H1 (cell line): ENCODE measurements around the gene ZNF598. TPM values are rescaled to one million over a fixed set of nuclear protein-coding genes. Genes with fewer than 3 reads are reported as not detected.

Experiments used
- CTCF ChIA-PET: fragments of 300-600 bp; sonication (Branson Sonifier 250); formaldehyde crosslinking; loops from one replicate; lab custom pipeline; 2021; ENCODE audit not compliant: partially characterized antibody; lab: Charles Lee
- POLR2A ChIA-PET: fragments of 300-600 bp; sonication (Branson Sonifier 250); formaldehyde crosslinking; loops from one replicate; lab custom pipeline; 2021; ENCODE audit warnings: inconsistent platforms; ENCODE audit not compliant: partially characterized antibody; lab: Charles Lee
- DNase-seq, 2 experiments: peaks; one replicate each; pipeline versions ENCODE4 v3.0.0 to v3.0.0-alpha.2; 2010 to 2022; ENCODE audit warnings: low spot score in 2 of 2, low read depth in 1 of 2, mixed read lengths in 1 of 2
- FAIRE-seq: peaks from 2 replicates; lab custom pipeline; 2011; peaks lifted over from hg19 to GRCh38; lab: Jason Lieb, UNC
- H2AFZ ChIP-seq: 2 replicates; pipeline ENCODE4 v1.8.1; 2012; ENCODE audit warnings: low read length, inconsistent platforms
- H2AK5ac ChIP-seq: 2 replicates; pipeline ENCODE4 v1.6.1; 2013; ENCODE audit warnings: low read depth, low read length
- H2BK120ac ChIP-seq: replicated peaks from 2 replicates; pipeline ENCODE3; 2013; ENCODE audit warnings: low read depth, low read length, inconsistent platforms
- H2BK12ac ChIP-seq: 2 replicates; pipeline ENCODE4 v1.6.1; 2013; ENCODE audit warnings: low read depth, low read length
- H2BK15ac ChIP-seq: 2 replicates; pipeline ENCODE4 v1.6.1; 2013; ENCODE audit warnings: low read length
- H2BK20ac ChIP-seq: 2 replicates; pipeline ENCODE4 v1.6.1; 2013; ENCODE audit warnings: low read length
- H2BK5ac ChIP-seq: 2 replicates; pipeline ENCODE4 v1.6.1; 2013; ENCODE audit warnings: low read depth, low read length
- H3K14ac ChIP-seq: 2 replicates; pipeline ENCODE4 v1.6.1; 2013; ENCODE audit warnings: inconsistent platforms; ENCODE audit not compliant: insufficient read length
- H3K18ac ChIP-seq: 2 replicates; pipeline ENCODE4 v1.6.1; 2013; ENCODE audit warnings: low read length; ENCODE audit errors: extremely low read depth
- H3K23ac ChIP-seq: 2 replicates; pipeline ENCODE4 v1.6.1; 2013; ENCODE audit warnings: inconsistent platforms; ENCODE audit not compliant: insufficient read length
- H3K23me2 ChIP-seq: 2 replicates; pipeline ENCODE4 v1.6.1; 2013; ENCODE audit warnings: low read depth, low read length
- H3K27ac ChIP-seq: 2 replicates; pipeline ENCODE4 v1.6.1; 2011; ENCODE audit warnings: low read depth, low read length, inconsistent platforms
- H3K27me3 ChIP-seq, 4 experiments: replicated peaks in 1 of 4; 1 replicate in 1 of 4; 2 replicates in 3 of 4; pipeline versions ENCODE4 v1.6.1 to v1.8.1; 2011 to 2013; ENCODE audit warnings: low read length in 3 of 4, mild to moderate bottlenecking in 3 of 4, inconsistent platforms in 2 of 4, mixed read lengths in 2 of 4, moderate library complexity in 1 of 4; ENCODE audit not compliant: control insufficient read depth in 3 of 4, insufficient read depth in 3 of 4; ENCODE audit errors: extremely low read depth in 1 of 4
- H3K36me3 ChIP-seq, 4 experiments: 2 replicates each; pipeline versions ENCODE4 v1.6.1 to v1.8.1; 2011 to 2013; ENCODE audit warnings: mild to moderate bottlenecking in 4 of 4, low read length in 3 of 4, moderate library complexity in 2 of 4, control low read depth in 1 of 4, inconsistent platforms in 1 of 4; ENCODE audit not compliant: insufficient read depth in 4 of 4, control insufficient read depth in 2 of 4
- H3K4ac ChIP-seq: replicated peaks from 2 replicates; pipeline ENCODE3; 2013; ENCODE audit warnings: low read length, low read depth, mixed read lengths, inconsistent platforms; ENCODE audit not compliant: insufficient read length
- H3K4me1 ChIP-seq, 4 experiments: replicated peaks in 1 of 4; 1 replicate in 1 of 4; 2 replicates in 3 of 4; pipeline versions ENCODE4 v1.6.1 to v1.8.1; 2011 to 2013; ENCODE audit warnings: low read length in 3 of 4, inconsistent platforms in 2 of 4, mixed read lengths in 1 of 4; ENCODE audit not compliant: insufficient read depth in 4 of 4, control insufficient read depth in 3 of 4
- H3K4me2 ChIP-seq, 2 experiments: 2 replicates each; pipeline versions ENCODE4 v1.6.1 to v1.8.1; 2011 to 2013; ENCODE audit warnings: low read depth in 2 of 2, low read length in 2 of 2, control low read depth in 1 of 2, inconsistent platforms in 1 of 2, mild to moderate bottlenecking in 1 of 2; ENCODE audit not compliant: insufficient read depth in 1 of 2
- H3K4me3 ChIP-seq, 4 experiments: fragments of 200-600, 300-600 bp in 1 of 4; sonication (generic), shearing (Covaris generic), sonication (Bioruptor Twin) in 1 of 4; 2 replicates each; pipeline versions ENCODE4 v1.5.1 to v1.8.1; 2011 to 2016; ENCODE audit warnings: low read length in 4 of 4, low read depth in 3 of 4, control low read depth in 2 of 4, inconsistent platforms in 2 of 4, mild to moderate bottlenecking in 2 of 4, mixed read lengths in 1 of 4, moderate library complexity in 1 of 4; ENCODE audit not compliant: insufficient read depth in 2 of 4; ENCODE audit errors: extremely low read depth in 1 of 4
- H3K56ac ChIP-seq: replicated peaks from 2 replicates; pipeline ENCODE3; 2013; ENCODE audit warnings: low read depth, mild to moderate bottlenecking, mixed read lengths, low read length, inconsistent platforms; ENCODE audit not compliant: insufficient read length
- H3K79me1 ChIP-seq: 2 replicates; pipeline ENCODE4 v1.6.1; 2013; ENCODE audit warnings: low read depth, low read length, control low read depth
- H3K79me2 ChIP-seq, 2 experiments: 2 replicates each; pipeline versions ENCODE4 v1.6.1 to v1.8.1; 2012 to 2013; ENCODE audit warnings: low read length in 2 of 2, mild to moderate bottlenecking in 2 of 2, inconsistent platforms in 1 of 2; ENCODE audit not compliant: insufficient read depth in 2 of 2, control insufficient read depth in 1 of 2
- H3K9ac ChIP-seq, 4 experiments: replicated peaks in 1 of 4; 1 replicate in 1 of 4; 2 replicates in 3 of 4; pipeline versions ENCODE4 v1.6.1 to v1.8.1; 2011 to 2013; ENCODE audit warnings: low read depth in 3 of 4, low read length in 3 of 4, control low read depth in 2 of 4, mild to moderate bottlenecking in 2 of 4, moderate library complexity in 2 of 4, inconsistent platforms in 1 of 4; ENCODE audit errors: extremely low read depth in 1 of 4
- H3K9me3 ChIP-seq, 2 experiments: 2 replicates each; pipeline versions ENCODE4 v1.6.1 to v1.8.1; 2012 to 2013; ENCODE audit warnings: mild to moderate bottlenecking in 2 of 2, moderate library complexity in 2 of 2, control low read depth in 1 of 2, inconsistent platforms in 1 of 2, low read depth in 1 of 2, low read length in 1 of 2, mixed read lengths in 1 of 2; ENCODE audit not compliant: insufficient read depth in 2 of 2
- H4K20me1 ChIP-seq, 2 experiments: replicated peaks in 1 of 2; 2 replicates each; pipeline versions ENCODE3 to v1.8.1; 2011 to 2013; ENCODE audit warnings: inconsistent platforms in 2 of 2, low read length in 2 of 2, mild to moderate bottlenecking in 1 of 2; ENCODE audit not compliant: insufficient read depth in 2 of 2, control insufficient read depth in 1 of 2
- H4K5ac ChIP-seq: 2 replicates; pipeline ENCODE4 v1.6.1; 2013; ENCODE audit warnings: low read length, low read depth, mixed read lengths, inconsistent platforms; ENCODE audit not compliant: insufficient read length
- H4K8ac ChIP-seq: 2 replicates; pipeline ENCODE4 v1.8.0; 2013; ENCODE audit warnings: mild to moderate bottlenecking, moderate library complexity, low read length, inconsistent platforms; ENCODE audit not compliant: insufficient read depth; ENCODE audit errors: extremely low read depth
- H4K91ac ChIP-seq: replicated peaks from 2 replicates; pipeline ENCODE3; 2013; ENCODE audit warnings: low read length, mixed read lengths, inconsistent platforms; ENCODE audit not compliant: insufficient read length
- KDM4A ChIP-seq: IDR thresholded peaks from one replicate; pipeline ENCODE4 v1.7.1; 2012; ENCODE audit warnings: low read depth, mild to moderate bottlenecking, moderate library complexity, low read length, inconsistent platforms; ENCODE audit not compliant: severe bottlenecking
- POLR2A ChIP-seq, 2 experiments: IDR thresholded peaks; 1 replicate in 1 of 2; 2 replicates in 1 of 2; pipeline ENCODE4 v1.6.1; 2011; ENCODE audit warnings: low read depth in 2 of 2, low read length in 2 of 2, mild to moderate bottlenecking in 2 of 2; ENCODE audit errors: control extremely low read depth in 1 of 2
- POLR2AphosphoS5 ChIP-seq: IDR thresholded peaks from 2 replicates; pipeline ENCODE4 v1.6.1; 2011; ENCODE audit warnings: low read depth, low read length
- RFX5 ChIP-seq: IDR thresholded peaks from 2 replicates; pipeline ENCODE4 v1.6.1; 2011; ENCODE audit warnings: low read depth, low read length, improper control_type of control experiment, borderline replicate concordance
- SIN3A ChIP-seq, 2 experiments: IDR thresholded peaks in 1 of 2; conservative IDR thresholded peaks in 1 of 2; 2 replicates each; pipeline ENCODE4 v1.6.1; 2011 to 2012; ENCODE audit warnings: low read length in 2 of 2, improper control_type of control experiment in 1 of 2, low read depth in 1 of 2, mild to moderate bottlenecking in 1 of 2
- SIRT6 ChIP-seq: IDR thresholded peaks from one replicate; pipeline ENCODE4 v1.7.1; 2012; ENCODE audit warnings: low read length, inconsistent platforms
- SIX5 ChIP-seq: IDR thresholded peaks from 2 replicates; pipeline ENCODE4 v1.6.1; 2011; ENCODE audit warnings: mild to moderate bottlenecking, low read depth, low read length
- SP1 ChIP-seq: IDR thresholded peaks from 2 replicates; pipeline ENCODE4 v1.6.1; 2011; ENCODE audit warnings: low read depth, low read length
- SP4 ChIP-seq: IDR thresholded peaks from 2 replicates; pipeline ENCODE4 v1.6.1; 2012; ENCODE audit warnings: low read length, inconsistent platforms
- TAF7 ChIP-seq: optimal IDR thresholded peaks from 2 replicates; pipeline ENCODE3; 2011; ENCODE audit warnings: low read depth, mild to moderate bottlenecking, inconsistent platforms, low read length, moderate library complexity, borderline replicate concordance
- WGBS, 2 experiments: shearing (Covaris generic) in 1 of 2; methylation state at CpG; one replicate each; pipeline versions ENCODE4 v1.1.6 to v1.1.7; 2013 to 2015; ENCODE audit warnings: low lambda C conversion rate in 2 of 2, mixed read lengths in 2 of 2, inconsistent platforms in 1 of 2, low coverage in 1 of 2, missing lambda C conversion rate in 1 of 2; ENCODE audit not compliant: insufficient replicate concordance in 2 of 2, insufficient coverage in 1 of 2, insufficient read length in 1 of 2; ENCODE audit errors: extremely low coverage in 1 of 2, missing lambda C conversion rate in 1 of 2; 5-methylcytosine and 5-hydroxymethylcytosine counted together
- polyA plus RNA-seq, 7 experiments: library from polyadenylated mRNA; depleted of rRNA in 3 of 7; stranded (reverse) in 5 of 7; unstranded in 2 of 7; fragments of >200 nt in 5 of 7; fragments of 200-250 nt in 2 of 7; gene quantifications; 1 replicate in 5 of 7; 2 replicates in 1 of 7; 4 replicates in 1 of 7; pipeline versions ENCODE4 v1.2.1 to v1.2.3, GENCODE V29; 2011 to 2013; ENCODE audit warnings: missing spikeins in 2 of 7, mixed read lengths in 2 of 7
- total RNA-seq: library from RNA; stranded (reverse); fragmentation: NEBNext Ultra II Directional; extraction: Animal tissue kit (Norgen Biotek cat#: 25700); gene quantifications from 2 replicates; pipeline ENCODE4 v1.2.1, GENCODE V29; 2021

The ZNF598 gene
- total and polyA plus RNA-seq, 2 of the 8 experiments (the other 6 are each of a cell fraction or from before 2014, with no cell fraction given), result 29.3 to 47.6 TPM

DNA sequence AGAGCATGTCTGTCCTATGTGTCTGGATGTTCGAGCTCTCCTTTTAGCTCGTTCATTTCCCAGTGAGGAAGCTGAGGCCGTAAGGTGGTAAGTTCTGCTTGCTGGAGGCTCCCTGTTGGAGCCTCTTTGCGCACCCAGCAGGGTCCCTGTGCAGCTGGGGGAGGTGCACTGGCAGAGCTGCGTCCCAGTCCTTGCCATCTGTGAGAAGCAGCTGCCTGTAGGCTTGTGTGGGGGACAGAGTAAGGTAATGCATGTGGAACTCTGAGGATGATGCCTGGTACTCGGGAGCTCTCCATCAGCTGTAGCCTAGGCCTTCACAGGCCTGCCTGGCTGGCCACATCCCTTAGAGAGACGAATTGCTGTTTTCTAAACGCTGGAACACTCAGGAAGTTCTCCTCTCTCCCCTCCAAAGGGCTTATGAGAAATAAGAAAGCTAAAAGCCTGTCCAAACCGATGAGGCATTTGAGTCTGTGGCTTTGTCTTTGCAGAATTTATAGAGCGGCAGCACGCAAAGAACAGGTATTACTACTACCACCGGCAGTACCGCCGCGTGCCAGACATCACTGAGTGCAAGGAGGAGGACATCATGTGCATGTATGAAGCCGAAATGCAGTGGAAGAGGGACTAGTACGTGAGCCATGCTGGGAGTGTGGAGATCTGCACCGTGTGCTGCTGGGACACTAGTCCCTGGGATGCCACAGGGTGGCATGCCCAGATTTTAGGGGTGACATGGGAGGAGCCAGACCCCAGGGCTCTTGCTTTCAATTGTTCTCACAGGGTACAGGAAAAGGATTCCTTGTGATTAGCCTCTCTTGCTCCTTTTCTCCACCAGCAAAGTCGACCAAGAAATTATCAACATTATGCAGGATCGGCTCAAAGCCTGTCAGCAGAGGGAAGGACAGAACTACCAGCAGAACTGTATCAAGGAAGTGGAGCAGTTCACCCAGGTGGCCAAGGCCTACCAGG, 48.7 kb downstream of the ZNF598 start:
- Histone ChIP-seq H3K9me3 (no peaks in the 10 kb centered on the region), H4K8ac (no peak overlapping the region), H3K27ac (0 out of 2 replicates have a peak overlapping the region, but pooled peaks have one; percentile 37), H3K4ac (no peak overlapping the region), H3K79me1 (peaks cover 10% of the 10 kb centered on the region), H4K20me1 (peaks cover 12 to 17% of the 10 kb centered on the region in 2 experiments), H3K9ac (peak overlapping the region in 3 of 4 experiments; percentile 6 to 49 (median 42); a peak in 5 of 7 replicates), H3K14ac (no peak overlapping the region), H3K4me2 (peak overlapping the region; percentile 62 to 99), H2AK5ac (peak overlapping the region; percentile 10; the same call in 1 of the 2 replicates), H2BK12ac (0 out of 2 replicates have a peak overlapping the region, but pooled peaks have one; percentile 63), H4K5ac (no peak overlapping the region), H3K4me1 (peaks cover 0 to 21% (median 5%) of the 10 kb centered on the region in 4 experiments; a peak in 5 of 7 replicates), H2BK120ac (no peak overlapping the region), H2BK5ac (peak overlapping the region; percentile 13), H3K23me2 (peaks cover 19% of the 10 kb centered on the region), H3K27me3 (peaks cover 0 to 2% (median 0%) of the 10 kb centered on the region in 4 experiments; a peak in 3 of 7 replicates), H2BK15ac (no peak overlapping the region), H3K4me3 (peak overlapping the region; percentile 78 to 93 (median 86)), H2AFZ (no peak overlapping the region), H3K18ac (peak overlapping the region; percentile 56; the same call in 1 of the 2 replicates), H3K23ac (no peak overlapping the region), H4K91ac (no peak overlapping the region), H3K79me2 (peaks cover 10 to 37% of the 10 kb centered on the region in 2 experiments), H3K56ac (no peak overlapping the region), H2BK20ac (no peak overlapping the region), H3K36me3 (peaks cover 17 to 34% (median 28%) of the 10 kb centered on the region in 4 experiments)
- POLR2A ChIA-PET, result interaction anchor here (0.7 to 19.8 kb wide), 31 partner anchors 8 to 1282 kb away, joined by 3 to 736 read pairs (median 4); partner anchors contain the start of genes EME2, FAHD1, GFER and HAGH
- WGBS, 2 experiments, result 69% methylated on average over 20 of the region's 20 CpGs; no CpG with 5 or more reads in 1 of the 2 experiments
- DNase-seq, result no peak
- CTCF ChIA-PET, result interaction anchor here (0.9 to 2.2 kb wide), 8 partner anchors 11 to 95 kb away, joined by 3 to 7 read pairs (median 3); partner anchors contain the start of genes NOXO1 and TBL3
- no peak for FAIRE-seq
- peak; percentile 82 to 91 for TF ChIP-seq POLR2A (IDR thresholded peaks at IDR 0.05; ENCODE audit: control extremely low read depth in 1 of 2, low read depth in 2 of 2, low read length in 2 of 2)
- TF ChIP-seq SIX5, result 0 out of 2 replicates have a peak, but pooled peaks have one; percentile 5
- TF ChIP-seq SP1, result peak; percentile 24; the same call in 1 of the 2 replicates
- peak; percentile 71; the same call in 1 of the 2 replicates for TF ChIP-seq SP4
- peak; percentile 25 for TF ChIP-seq KDM4A
- peak; percentile 94 for TF ChIP-seq POLR2AphosphoS5
- no peak for TF ChIP-seq RFX5
- TF ChIP-seq TAF7, result peak; percentile 68
- TF ChIP-seq SIN3A (conservative IDR thresholded peaks at IDR 0.05 in 1 of 2, IDR thresholded peaks at IDR 0.05 in 1 of 2; ENCODE audit: low read depth in 1 of 2, low read length in 2 of 2), result peak in 1 of 2 experiments; percentile 72; a peak in 1 of 4 replicates
- peak; percentile 61 for TF ChIP-seq SIRT6
